GM18867 (cell line): ENCODE results near the gene HFM1.
A peak's percentile ranks its signal among the peaks of the same experiment; 100 is the strongest.
"Not testable (repeated sequence)": the region's sequence is repeated elsewhere in the genome, so short reads cannot be mapped to it uniquely, and the experiment has no call there.

ENCODE experiments used
- ATAC-seq: cut with Tn5 transposase; IDR thresholded peaks from one replicate; pipeline ENCODE4 v1.9.1; 2021; ENCODE audit warnings: mild to moderate bottlenecking, moderate library complexity; ENCODE audit not compliant: unreplicated experiment

Gene HFM1, protein sequence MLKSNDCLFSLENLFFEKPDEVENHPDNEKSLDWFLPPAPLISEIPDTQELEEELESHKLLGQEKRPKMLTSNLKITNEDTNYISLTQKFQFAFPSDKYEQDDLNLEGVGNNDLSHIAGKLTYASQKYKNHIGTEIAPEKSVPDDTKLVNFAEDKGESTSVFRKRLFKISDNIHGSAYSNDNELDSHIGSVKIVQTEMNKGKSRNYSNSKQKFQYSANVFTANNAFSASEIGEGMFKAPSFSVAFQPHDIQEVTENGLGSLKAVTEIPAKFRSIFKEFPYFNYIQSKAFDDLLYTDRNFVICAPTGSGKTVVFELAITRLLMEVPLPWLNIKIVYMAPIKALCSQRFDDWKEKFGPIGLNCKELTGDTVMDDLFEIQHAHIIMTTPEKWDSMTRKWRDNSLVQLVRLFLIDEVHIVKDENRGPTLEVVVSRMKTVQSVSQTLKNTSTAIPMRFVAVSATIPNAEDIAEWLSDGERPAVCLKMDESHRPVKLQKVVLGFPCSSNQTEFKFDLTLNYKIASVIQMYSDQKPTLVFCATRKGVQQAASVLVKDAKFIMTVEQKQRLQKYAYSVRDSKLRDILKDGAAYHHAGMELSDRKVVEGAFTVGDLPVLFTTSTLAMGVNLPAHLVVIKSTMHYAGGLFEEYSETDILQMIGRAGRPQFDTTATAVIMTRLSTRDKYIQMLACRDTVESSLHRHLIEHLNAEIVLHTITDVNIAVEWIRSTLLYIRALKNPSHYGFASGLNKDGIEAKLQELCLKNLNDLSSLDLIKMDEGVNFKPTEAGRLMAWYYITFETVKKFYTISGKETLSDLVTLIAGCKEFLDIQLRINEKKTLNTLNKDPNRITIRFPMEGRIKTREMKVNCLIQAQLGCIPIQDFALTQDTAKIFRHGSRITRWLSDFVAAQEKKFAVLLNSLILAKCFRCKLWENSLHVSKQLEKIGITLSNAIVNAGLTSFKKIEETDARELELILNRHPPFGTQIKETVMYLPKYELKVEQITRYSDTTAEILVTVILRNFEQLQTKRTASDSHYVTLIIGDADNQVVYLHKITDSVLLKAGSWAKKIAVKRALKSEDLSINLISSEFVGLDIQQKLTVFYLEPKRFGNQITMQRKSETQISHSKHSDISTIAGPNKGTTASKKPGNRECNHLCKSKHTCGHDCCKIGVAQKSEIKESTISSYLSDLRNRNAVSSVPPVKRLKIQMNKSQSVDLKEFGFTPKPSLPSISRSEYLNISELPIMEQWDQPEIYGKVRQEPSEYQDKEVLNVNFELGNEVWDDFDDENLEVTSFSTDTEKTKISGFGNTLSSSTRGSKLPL (N-terminal part only)

DNA sequence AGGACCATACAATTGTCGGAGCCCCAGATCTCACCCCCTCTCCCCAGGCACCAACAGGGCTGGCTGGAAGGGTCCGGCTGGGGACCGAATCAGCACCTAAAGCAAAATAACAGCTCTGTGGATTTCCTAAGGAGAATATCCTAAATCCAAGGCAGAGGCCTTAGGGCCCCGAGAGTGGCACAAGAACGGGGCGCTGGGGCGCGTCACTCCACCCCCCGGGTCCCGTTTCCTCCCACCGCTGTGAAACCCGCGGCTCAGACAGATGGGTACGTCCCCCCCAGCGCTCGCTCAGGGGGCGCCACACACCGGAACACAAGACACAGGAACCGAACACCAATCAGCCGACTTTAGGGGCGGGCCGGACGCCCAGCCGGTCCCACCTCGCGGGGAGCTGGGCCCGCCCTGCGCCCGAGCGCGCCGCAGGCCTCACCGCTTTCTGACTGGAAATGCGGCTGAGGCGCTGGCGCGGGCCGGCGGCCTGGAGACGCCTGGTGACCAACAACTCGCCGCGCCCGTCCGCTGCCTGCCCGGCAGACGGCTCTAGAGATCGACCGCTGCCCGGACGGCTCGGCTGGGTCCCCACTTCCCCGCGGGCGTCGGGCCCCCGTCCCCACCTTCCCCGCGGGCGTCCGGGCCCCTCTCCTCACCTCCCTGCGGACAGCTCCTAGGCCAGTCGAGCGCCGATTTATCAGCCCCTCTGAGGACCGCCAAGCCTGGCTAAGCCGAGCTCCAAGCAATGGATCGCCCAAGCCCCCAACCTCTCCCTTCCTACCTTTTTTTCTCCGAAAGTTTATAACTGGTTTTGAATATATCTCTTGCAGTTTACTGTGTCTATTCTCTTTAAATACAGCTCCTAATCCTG is at the start of gene HFM1:
Gene HFM1, minus strand, starts transcription at position 687 of the 862 bp plus-strand sequence. CDS start 3,755 bp downstream, outside the sequence.
- peak; percentile 96 for ATAC-seq

DNA sequence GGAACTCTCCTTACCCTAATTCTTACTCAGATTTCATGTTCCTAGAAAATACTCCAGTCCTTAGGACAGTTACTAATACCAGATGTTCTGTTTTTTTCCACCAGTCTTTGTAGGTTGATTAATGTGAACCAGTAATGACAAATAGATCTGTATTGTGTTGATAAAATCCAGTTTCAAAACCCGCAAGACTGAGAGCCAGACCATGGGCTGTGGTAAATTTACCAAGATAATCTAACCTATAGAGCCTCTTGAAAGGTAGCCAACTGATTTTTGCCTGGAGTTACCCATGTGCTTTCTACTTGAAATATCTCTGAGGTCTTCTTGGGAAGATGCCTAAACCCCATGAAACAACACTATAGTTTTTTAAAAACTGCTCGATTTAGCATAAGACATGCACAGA is 49.5 kb upstream of the HFM1 start:
- ATAC-seq, result no peak

DNA sequence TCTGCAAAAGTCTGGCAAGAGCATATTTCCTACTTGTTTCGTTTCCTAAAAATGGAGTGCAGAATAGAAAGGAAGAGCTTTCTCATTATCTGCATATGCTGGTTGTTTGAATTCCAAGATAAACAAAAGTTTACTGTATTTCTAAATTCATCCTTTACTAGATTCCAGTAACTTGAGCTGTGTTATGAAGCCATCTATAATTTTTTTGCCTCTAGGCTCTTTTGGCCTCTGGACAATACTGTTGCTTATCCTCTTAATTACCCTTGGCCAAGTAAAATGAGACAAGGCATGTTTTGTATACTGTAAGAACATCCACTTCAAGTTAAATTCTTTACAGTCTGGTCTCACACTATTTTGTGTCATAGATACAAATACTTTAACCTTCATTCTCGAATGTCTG is 45.6 kb upstream of the HFM1 start:
- no peak for ATAC-seq

DNA sequence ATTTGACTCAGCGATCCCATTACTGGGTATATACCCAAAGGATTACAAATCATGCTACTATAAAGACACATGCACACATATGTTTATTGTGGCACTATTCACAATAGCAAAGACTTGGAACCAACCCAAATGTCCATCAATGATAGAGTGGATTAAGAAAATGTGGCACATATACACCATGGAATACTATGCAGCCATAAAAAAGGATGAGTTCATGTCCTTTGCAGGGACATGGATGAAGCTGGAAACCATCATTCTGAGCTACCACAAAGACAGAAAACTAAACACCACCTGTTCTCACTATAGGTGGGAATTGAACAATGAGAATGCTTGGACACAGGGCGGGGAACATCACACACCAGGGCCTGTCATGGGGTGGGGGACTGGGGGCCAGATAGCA is 43.1 kb upstream of the HFM1 start:
- not testable (repeated sequence) for ATAC-seq

DNA sequence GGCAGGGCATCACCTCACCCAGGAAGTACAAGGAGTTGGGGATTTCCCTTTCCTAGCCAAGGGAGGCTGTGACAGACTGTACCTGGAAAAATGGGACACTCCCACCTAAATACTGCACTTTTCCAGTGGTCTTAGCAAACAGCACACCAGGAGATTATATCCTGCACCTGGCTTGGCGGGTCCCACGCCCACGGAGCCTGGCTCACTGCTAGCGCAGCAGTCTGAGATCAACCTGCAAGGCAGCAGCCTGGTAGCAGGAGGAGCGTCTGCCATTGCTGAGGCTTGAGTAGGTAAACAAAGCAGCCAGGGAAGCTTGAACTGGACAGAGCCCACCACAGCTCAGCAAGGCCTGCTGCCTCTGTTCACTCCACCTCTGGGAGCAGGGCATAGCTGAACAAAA is 37.3 kb upstream of the HFM1 start:
- not testable (repeated sequence) for ATAC-seq

DNA sequence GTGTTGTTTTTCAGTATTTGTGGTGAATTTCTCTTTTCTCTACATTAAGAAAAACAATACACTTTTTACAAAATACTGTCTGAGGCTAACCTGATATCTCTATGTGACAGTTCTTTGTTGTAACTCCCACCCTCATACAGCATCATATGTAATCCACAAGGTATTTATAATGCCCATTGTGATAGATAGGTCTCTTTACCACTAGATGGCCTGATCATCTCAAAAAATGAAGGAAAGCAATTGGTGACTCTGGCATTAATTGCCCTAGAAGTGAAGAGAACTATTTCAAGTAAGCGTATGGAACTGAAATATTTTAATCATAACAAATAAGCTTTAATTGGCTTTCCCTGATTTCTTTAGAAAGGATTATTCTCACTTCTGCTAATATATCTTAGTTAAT is 36.2 kb upstream of the HFM1 start:
- no peak for ATAC-seq

DNA sequence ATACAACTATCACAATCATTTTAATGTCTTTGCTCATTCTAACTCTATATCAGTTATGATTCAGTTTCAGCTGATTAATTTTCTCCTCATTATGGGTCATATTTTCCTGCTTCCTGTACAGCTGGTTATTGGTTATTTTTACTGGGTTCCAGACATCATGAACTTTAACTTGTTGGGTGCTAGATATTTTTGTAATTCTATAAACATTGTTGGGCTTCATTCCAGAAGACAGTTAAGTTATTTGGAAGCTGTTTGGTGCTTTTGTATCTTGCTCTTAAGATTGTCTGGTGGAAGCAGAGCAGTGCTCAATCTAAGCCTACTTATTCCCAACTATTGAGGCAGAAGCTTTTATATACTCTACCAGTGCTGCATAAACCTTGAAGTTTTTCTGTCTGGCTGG is 34.4 kb upstream of the HFM1 start:
- no peak for ATAC-seq

DNA sequence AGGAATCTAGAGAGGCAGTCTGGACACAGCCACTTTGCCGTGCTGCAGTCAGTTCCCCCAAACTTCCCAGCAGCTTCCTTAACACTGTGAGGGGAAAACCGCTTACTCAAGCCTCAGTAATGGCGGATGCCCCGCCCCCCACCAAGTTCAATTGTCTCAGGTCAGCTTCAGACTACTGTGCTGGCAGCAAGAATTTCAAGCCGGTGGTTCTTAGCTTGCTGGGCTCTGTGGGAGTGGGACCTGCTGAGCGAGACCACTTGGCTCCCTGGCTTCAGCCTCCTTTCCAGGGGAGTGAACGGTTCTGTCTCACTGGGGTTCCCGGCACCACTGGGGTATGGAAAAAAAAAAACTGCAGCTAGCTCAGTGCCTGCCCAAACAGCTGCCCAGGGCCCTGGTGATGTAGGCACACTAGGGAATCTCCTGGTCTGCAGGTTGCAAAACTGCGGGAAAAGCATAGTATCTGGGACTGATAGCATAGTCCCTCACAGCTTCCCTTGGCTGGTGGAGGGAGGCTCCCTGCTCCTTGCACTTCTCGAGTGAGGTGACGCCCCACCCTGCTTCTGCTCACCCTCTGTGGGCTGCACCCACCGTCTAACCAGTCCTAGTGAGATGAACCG is 23.7 kb upstream of the HFM1 start:
- no peak for ATAC-seq

DNA sequence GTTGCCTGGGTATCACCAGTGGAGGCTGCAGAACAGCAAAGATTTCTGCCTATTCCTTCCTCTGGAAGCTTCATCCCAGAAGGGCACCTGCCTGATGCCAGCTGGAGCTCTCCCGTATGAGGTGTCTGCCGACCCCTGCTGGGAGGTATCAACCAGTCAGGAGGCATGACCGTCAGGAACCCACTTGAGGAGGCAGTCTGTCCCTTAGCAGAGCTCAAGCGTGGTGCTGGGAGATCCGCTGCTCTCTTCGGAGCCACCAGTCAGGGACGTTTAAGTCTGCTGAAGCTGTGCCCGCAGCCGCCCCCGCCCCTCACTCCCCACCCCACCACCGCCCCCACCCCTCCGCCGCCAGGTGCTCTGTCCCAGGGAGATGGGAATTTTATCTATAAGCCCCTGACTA is 23.1 kb upstream of the HFM1 start:
- ATAC-seq, result no peak

DNA sequence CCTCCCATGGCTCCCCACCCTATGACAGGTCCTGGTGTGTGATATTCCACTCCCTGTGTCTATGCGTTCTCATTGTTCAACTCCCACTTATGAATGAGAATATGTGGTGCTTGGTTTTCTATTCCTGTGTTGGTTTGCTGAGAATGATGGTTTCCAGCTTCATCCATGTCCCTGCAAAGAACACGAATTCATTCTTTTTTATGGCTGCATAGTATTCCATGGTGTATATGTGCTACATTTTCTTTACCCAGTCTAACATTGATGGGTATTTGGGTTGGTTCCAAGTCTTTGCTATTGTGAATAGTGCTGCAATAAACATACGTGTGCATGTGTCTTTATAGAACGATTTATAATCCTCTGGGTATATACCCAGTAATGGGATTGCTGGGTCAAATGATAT is 17.9 kb upstream of the HFM1 start:
- ATAC-seq, result not testable (repeated sequence)

DNA sequence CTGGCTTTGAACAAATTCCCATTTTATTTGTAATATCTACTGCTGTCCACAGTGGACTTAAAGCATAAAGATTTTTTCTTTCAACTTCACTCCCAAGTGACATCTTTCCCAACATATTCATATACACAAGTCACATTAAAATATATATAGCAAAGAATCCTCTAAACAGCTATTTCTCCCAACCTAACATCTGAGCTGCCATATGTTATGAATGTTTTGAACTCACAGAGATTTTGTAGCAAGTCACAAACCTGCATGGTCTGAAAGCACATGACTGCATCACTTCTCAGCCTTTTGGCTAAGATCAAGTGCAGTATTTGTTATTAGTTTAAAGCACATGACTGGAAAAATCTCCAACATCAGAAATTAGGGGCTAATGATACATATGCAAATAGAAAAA is 7.7 kb upstream of the HFM1 start:
- ATAC-seq, result no peak

DNA sequence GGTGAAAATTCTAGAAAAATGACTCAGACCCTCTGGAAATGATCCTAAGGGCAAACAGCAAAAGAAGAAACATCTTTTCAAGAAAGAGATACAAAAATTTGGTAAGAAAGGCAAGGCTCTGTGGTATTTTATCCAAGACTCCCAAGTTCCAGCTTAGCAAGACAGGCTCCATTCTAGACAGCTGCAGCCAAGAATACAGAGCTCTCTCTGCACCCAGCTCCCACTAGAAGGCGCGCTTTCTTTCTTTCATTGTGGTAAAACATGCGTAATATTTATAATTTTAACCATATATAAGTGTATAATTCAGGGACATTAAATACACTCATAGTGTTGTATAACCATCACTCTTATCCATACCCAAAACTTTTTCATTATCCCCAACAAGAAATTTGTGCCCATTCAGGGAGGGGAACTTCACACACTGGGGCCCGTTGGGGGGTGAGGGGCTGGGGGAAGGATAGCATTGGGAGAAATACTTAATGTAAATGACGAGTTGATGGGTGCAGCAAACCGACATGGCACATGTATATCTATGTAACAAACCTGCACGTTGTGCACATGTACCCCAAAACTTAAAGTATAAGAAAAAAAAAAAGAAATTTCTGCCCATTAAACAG is 2.2 kb upstream of the HFM1 start:
- ATAC-seq, result no peak

DNA sequence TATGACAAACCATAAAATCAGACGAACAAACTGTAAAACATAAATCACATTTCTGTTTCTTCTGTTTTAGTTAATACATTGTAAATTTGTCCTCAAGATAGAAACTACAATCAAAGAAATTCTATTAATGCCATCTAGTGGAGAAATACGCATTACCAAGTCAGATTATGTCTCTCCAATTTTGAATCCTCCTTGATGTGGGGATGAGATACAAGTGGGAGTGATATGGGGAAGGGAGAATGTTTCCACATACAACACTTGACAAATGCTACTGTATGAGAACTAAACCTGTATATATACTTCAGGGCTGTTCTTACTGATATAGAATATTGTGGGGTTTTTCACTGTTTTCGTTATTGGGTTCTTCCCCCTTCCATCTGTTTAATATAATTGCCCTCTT is 2.6 kb downstream of the HFM1 start:
- no peak for ATAC-seq

DNA sequence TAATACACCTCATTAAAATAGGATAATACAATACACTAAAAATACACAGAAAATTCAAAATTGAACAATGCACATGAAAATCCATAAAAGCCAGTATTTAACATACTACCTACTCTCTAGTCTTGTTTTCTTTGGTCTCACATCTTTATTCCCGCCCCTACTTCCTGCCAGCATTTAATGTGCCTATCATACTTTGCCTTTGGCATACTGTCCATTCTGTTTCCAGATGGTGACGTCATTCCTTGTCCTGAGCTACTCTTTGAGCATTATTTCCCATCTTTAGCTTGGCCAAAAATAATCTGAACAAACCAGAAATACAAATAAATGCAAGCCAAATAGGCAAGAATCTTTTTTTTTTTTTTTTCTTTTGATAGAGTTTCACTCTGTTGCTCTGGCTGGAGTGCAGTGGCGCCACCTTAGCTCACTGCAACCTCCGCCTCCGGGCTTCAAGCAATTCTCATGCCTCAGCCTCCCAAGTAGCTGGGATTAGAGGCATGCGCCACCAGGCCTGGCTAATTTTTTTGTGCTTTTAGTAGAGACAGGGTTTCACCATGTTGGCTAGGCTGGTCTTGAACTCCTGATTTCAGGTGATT is 4.4 kb downstream of the HFM1 start:
- ATAC-seq, result no peak

DNA sequence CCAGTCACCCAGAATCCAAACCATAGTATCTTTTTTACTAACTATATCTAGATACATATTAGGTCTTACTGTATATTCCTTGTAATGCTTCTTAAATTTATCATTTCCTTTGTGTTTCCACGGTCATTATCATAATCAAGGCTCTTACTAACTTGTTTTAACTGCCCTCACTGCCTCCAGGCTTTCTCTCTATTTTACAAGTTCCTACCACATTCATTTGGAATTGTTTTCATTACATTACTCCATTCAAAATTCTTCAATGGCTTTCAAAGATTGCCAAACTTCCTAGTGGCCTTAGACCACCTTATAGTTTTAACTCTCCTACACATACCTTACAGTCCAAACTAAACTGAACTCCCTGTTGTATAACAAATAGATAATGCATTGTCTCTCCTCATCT is 6.3 kb downstream of the HFM1 start:
- ATAC-seq, result no peak

DNA sequence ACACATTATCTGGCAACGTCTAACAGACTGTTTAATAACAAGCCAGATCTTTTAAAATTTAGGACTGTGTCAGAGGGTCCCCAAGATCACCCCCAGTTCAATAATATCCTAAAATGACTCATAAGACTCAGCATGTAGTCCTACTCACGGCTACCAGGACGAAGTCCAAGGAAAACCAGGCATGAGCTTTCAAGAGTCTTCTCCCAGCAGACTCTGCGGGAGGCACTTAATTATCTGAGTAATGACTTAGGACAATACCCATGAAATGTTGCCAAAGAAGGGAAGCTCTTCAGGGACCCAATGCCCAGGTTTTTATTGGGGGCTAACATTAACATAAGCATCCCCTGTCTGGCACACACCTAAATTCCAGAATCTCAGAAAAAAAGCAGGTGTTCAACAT is 7.0 kb downstream of the HFM1 start:
- ATAC-seq, result no peak

DNA sequence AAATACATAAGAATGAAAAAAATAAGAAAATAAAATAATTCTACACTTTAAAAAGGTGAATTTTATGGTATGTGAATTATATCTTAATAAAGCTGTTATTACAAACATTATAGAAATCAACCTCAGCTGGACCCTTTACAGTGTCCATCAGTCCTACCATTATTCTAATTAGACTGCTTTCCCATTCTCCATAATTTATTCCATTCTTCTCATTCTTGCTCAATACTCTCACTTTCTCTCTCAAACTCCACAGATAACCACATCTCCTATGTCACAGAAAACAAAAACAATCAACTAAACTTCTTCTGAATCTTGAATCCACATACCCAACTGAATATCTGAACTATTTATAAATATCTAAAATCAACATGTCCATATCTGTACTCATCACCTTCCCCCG is 11.6 kb downstream of the HFM1 start:
- no peak for ATAC-seq

DNA sequence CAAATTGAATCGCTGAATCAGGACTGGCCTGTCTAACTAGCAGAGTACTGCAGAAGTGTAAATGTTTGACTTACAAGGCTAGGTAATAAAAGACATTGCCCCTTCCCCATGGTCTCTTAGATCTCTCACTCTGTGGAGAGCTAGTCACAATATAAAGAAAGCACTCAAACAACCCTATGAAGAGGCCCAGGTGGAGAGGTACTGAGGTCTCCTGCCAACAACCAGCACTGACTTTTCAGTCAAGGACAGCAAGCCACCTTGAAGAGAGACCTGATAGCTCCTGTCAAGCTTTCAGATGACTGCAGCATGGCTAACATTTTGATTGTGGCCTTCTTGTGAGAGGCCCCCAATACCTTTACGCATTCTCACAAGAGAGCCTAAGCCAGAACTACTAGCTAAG is 18.5 kb downstream of the HFM1 start:
- ATAC-seq, result no peak

DNA sequence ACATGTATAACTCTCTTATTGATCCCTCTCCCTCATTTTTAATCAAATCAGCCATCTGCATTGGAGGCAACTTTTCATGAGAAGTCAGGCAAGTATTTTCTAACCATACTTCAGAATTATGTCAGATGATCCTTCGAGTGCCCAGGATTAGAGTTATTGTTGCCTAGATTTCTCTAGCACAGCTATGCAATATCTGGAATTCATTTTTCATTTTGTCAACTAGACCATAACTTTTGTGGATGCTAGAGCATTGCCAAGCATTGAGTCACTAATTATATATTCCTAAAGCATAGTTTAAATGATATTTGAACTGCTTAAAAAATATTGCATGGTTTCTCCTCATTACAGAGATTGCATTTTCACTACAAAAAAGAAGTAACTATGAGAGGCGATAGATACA is 21.2 kb downstream of the HFM1 start:
- no peak for ATAC-seq
